HepG2 (cell line): ENCODE measurements around the gene NUP214. TPM values are rescaled to one million over a fixed set of nuclear protein-coding genes. Genes with fewer than 3 reads are reported as not detected.

Experiments used
- ARID5B ChIP-seq: IDR thresholded peaks from 2 replicates; pipeline ENCODE4 v1.4.0; 2020; ENCODE audit warnings: mild to moderate bottlenecking, missing genetic modification reagents
- CHD2 ChIP-seq: IDR thresholded peaks from 2 replicates; pipeline ENCODE4 v1.6.1; 2011; ENCODE audit warnings: low read depth, low read length, improper control_type of control experiment
- GRHL1 ChIP-seq: sonication (generic); formaldehyde crosslinking; conservative IDR thresholded peaks from 2 replicates; pipeline ENCODE4 v1.8.0; 2022; ENCODE audit warnings: missing genetic modification reagents
- HNRNPUL1 ChIP-seq: fragments of 200-400 bp; formaldehyde crosslinking; IDR thresholded peaks from 2 replicates; pipeline ENCODE4 v1.6.1; 2017; ENCODE audit warnings: low read depth, mild to moderate bottlenecking, low read length, moderate library complexity
- NFE2L2 ChIP-seq: fragments of 150-350 bp; IDR thresholded peaks from 2 replicates; pipeline ENCODE4 v1.6.1; 2014; ENCODE audit warnings: low read length
- NONO ChIP-seq, 2 experiments: fragments of 450-650 bp in 1 of 2; sonication (generic) in 1 of 2; formaldehyde crosslinking in 1 of 2; IDR thresholded peaks in 1 of 2; conservative IDR thresholded peaks in 1 of 2; 2 replicates each; pipeline versions ENCODE4 v1.6.1 to v1.8.0; 2017 to 2022; ENCODE audit warnings: mild to moderate bottlenecking in 1 of 2, missing genetic modification reagents in 1 of 2, moderate library complexity in 1 of 2
- PPARG ChIP-seq: conservative IDR thresholded peaks from 2 replicates; pipeline ENCODE4 v1.6.1; 2016; ENCODE audit warnings: missing biosample characterization, missing genetic modification reagents
- RBAK ChIP-seq: sonication (generic); formaldehyde crosslinking; IDR thresholded peaks from 2 replicates; pipeline ENCODE4 v1.5.1; 2020; ENCODE audit warnings: mild to moderate bottlenecking, missing genetic modification reagents
- SMARCC2 ChIP-seq: fragments of 450-650 bp; IDR thresholded peaks from 2 replicates; pipeline ENCODE4 v1.6.1; 2017; ENCODE audit warnings: antibody characterized with exemption, mild to moderate bottlenecking
- SNRNP70 ChIP-seq: fragments of 200-400 bp; formaldehyde crosslinking; IDR thresholded peaks from 2 replicates; pipeline ENCODE4 v1.6.1; 2017; ENCODE audit warnings: mild to moderate bottlenecking, low read depth, low read length, moderate library complexity
- SRSF4 ChIP-seq: fragments of 200-400 bp; formaldehyde crosslinking; IDR thresholded peaks from one replicate; pipeline ENCODE4 v1.6.1; 2018; ENCODE audit warnings: mild to moderate bottlenecking, low read depth, low read length, moderate library complexity; ENCODE audit not compliant: poor library complexity, severe bottlenecking
- TFE3 ChIP-seq: IDR thresholded peaks from 2 replicates; pipeline ENCODE4 v1.6.1; 2016
- ZBTB2 ChIP-seq: sonication (generic); formaldehyde crosslinking; IDR thresholded peaks from 2 replicates; pipeline ENCODE4 v1.8.0; 2022; ENCODE audit warnings: low read depth, missing genetic modification reagents
- ZFX ChIP-seq: sonication (generic); formaldehyde crosslinking; IDR thresholded peaks from 2 replicates; pipeline ENCODE4 v1.4.0; 2020; ENCODE audit warnings: mild to moderate bottlenecking, low read depth, missing genetic modification reagents, moderate library complexity
- ZNF512B ChIP-seq: sonication (generic); formaldehyde crosslinking; IDR thresholded peaks from 2 replicates; pipeline ENCODE4 v1.5.1; 2020; ENCODE audit warnings: missing genetic modification reagents, mild to moderate bottlenecking, borderline replicate concordance
- ZNF792 ChIP-seq: IDR thresholded peaks from 2 replicates; pipeline ENCODE4 v1.6.1; 2016
- polyA plus RNA-seq, 8 experiments: library from polyadenylated mRNA; depleted of rRNA in 3 of 8; stranded (reverse) in 7 of 8; unstranded in 1 of 8; fragments of >200 nt; fragmentation: Illumina TruSeq in 4 of 8; extraction: Trizol in 4 of 8; gene quantifications; 2 replicates each; pipeline versions ENCODE4 v1.2.1 to v1.2.3, GENCODE V29; 2011 to 2016; ENCODE audit warnings: low read depth in 4 of 8, missing spikeins in 1 of 8, mixed read lengths in 1 of 8; ENCODE audit not compliant: insufficient read depth in 1 of 8
- total RNA-seq, 5 experiments: library from RNA; depleted of rRNA; stranded (reverse); fragments of >200 nt; fragmentation: Illumina TruSeq; extraction: Trizol; gene quantifications; 2 replicates each; pipeline ENCODE4 v1.2.3, GENCODE V29; 2016; ENCODE audit warnings: low read depth in 1 of 5

The NUP214 gene
- total and polyA plus RNA-seq, 2 of the 13 experiments (the other 11 are each of a cell fraction or from before 2014, with no cell fraction given) = 8.4 to 16.0 TPM

GRCh38 chr9:131125288-131126058 is at the start of gene NUP214 (continued):
- TF ChIP-seq GRHL1 (CRISPR knock-in tag) = no peak
- TF ChIP-seq ZNF792 = peak; percentile 87; the same call in 1 of the 2 replicates
- 0 out of 2 replicates have a peak, but pooled peaks have one; percentile 15 for TF ChIP-seq RBAK (CRISPR knock-in tag)
- TF ChIP-seq TFE3 = peak; percentile 58
- TF ChIP-seq NFE2L2 = no peak
- TF ChIP-seq HNRNPUL1 = peak; percentile 71; the same call in 1 of the 2 replicates
- TF ChIP-seq ZFX (CRISPR knock-in tag) = peak; percentile 99
- TF ChIP-seq SMARCC2 = no peak
- no peak for TF ChIP-seq NONO (IDR thresholded peaks at IDR 0.05)
- TF ChIP-seq NONO (CRISPR knock-in tag; conservative IDR thresholded peaks at IDR 0.05) = peak; percentile 98
- peak; percentile 64; the same call in 1 of the 2 replicates for TF ChIP-seq PPARG (CRISPR knock-in tag)
- no peak for TF ChIP-seq SNRNP70
- TF ChIP-seq ZNF512B (CRISPR knock-in tag) = no peak
- TF ChIP-seq ARID5B (CRISPR knock-in tag) = peak; percentile 60
- peak; percentile 83 for TF ChIP-seq CHD2
- peak; percentile 60; the same call in 1 of the 2 replicates for TF ChIP-seq ZBTB2
- TF ChIP-seq SRSF4 = no peak
